Neural cell (in vitro differentiated cells): ENCODE measurements around the gene ZMYM1. TPM values are rescaled to one million over a fixed set of nuclear protein-coding genes. Genes with fewer than 3 reads are reported as not detected.

ENCODE experiments used
- H2AFZ ChIP-seq: fragments of 200-600, 300-800 bp; sonication (generic), shearing (Covaris generic); 2 replicates; pipeline ENCODE4 v1.6.0; 2014; ENCODE audit warnings: low read depth, mild to moderate bottlenecking, antibody characterized with exemption, low read length, moderate library complexity
- H3F3A ChIP-seq: fragments of 200-600 bp; shearing (Covaris generic); 2 replicates; pipeline ENCODE4 v1.6.1; 2016; ENCODE audit warnings: mild to moderate bottlenecking, moderate library complexity, mixed read lengths, antibody characterized with exemption, low read length; ENCODE audit not compliant: insufficient read depth, poor library complexity, severe bottlenecking
- H3K27ac ChIP-seq: fragments of 200-600, 300-800 bp; sonication (generic), shearing (Covaris generic); 2 replicates; pipeline ENCODE4 v1.5.1; 2014; ENCODE audit warnings: mild to moderate bottlenecking, low read length, moderate library complexity
- H3K27me3 ChIP-seq: fragments of 300-800, 200-600 bp; sonication (generic), shearing (Covaris generic); 2 replicates; pipeline ENCODE4 v1.6.0; 2014; ENCODE audit warnings: mild to moderate bottlenecking, low read depth, low read length, moderate library complexity; ENCODE audit not compliant: insufficient read depth
- H3K36me3 ChIP-seq: fragments of 300-800, 200-600 bp; sonication (generic), shearing (Covaris generic); 2 replicates; pipeline ENCODE4 v1.5.1; 2014; ENCODE audit warnings: mild to moderate bottlenecking, antibody characterized with exemption, low read length, moderate library complexity; ENCODE audit not compliant: insufficient read depth
- H3K4me2 ChIP-seq: fragments of 300-800, 200-600 bp; sonication (generic), shearing (Covaris generic); 2 replicates; pipeline ENCODE4 v1.6.0; 2014; ENCODE audit warnings: mild to moderate bottlenecking, low read length
- H3K4me3 ChIP-seq: fragments of 300-800, 200-600 bp; sonication (generic), shearing (Covaris generic); 2 replicates; pipeline ENCODE4 v1.5.1; 2014; ENCODE audit warnings: mild to moderate bottlenecking, low read length, moderate library complexity
- H3K79me2 ChIP-seq: fragments of 200-600 bp; shearing (Covaris generic); replicated peaks from 2 replicates; pipeline ENCODE4 v1.6.0; 2014; ENCODE audit warnings: mild to moderate bottlenecking, low read length, moderate library complexity; ENCODE audit not compliant: insufficient read depth
- H3K9ac ChIP-seq: fragments of 300-800, 200-600 bp; sonication (generic), shearing (Covaris generic); 2 replicates; pipeline ENCODE4 v1.6.1; 2016; ENCODE audit warnings: mild to moderate bottlenecking, low read length, mixed read lengths
- H3K9me2 ChIP-seq: fragments of 200-600 bp; shearing (Covaris generic); 2 replicates; pipeline ENCODE4 v1.6.1; 2016; ENCODE audit warnings: mild to moderate bottlenecking, low read length, mixed read lengths; ENCODE audit not compliant: insufficient read depth
- H3K9me3 ChIP-seq: fragments of 200-600, 300-800 bp; sonication (generic), shearing (Covaris generic); 2 replicates; pipeline ENCODE4 v1.6.1; 2016; ENCODE audit warnings: mild to moderate bottlenecking, mixed run types, low read length, moderate library complexity, mixed read lengths
- H4K20me1 ChIP-seq: fragments of 200-600 bp; shearing (Covaris generic); 2 replicates; pipeline ENCODE4 v1.6.1; 2016; ENCODE audit warnings: mild to moderate bottlenecking, mixed run types; ENCODE audit not compliant: insufficient read depth
- CTCF ChIP-seq: fragments of 450-650 bp; IDR thresholded peaks from 2 replicates; pipeline ENCODE4 v1.5.1; 2014; ENCODE audit warnings: antibody characterized with exemption, mild to moderate bottlenecking, moderate library complexity; ENCODE audit not compliant: poor library complexity, severe bottlenecking
- EP300 ChIP-seq: fragments of 450-650 bp; conservative IDR thresholded peaks from 2 replicates; pipeline ENCODE4 v1.6.1; 2014; ENCODE audit warnings: antibody characterized with exemption, mild to moderate bottlenecking, moderate library complexity; ENCODE audit not compliant: poor library complexity, severe bottlenecking
- EZH2 ChIP-seq: fragments of 200-600, 300-800 bp; shearing (Covaris generic), sonication (generic); IDR thresholded peaks from 2 replicates; pipeline ENCODE4 v1.6.1; 2014; ENCODE audit warnings: antibody characterized with exemption, low read length, borderline replicate concordance, mild to moderate bottlenecking; ENCODE audit not compliant: insufficient read depth, poor library complexity, severe bottlenecking
- MXI1 ChIP-seq: fragments of 450-650 bp; conservative IDR thresholded peaks from 2 replicates; pipeline ENCODE4 v1.6.1; 2014; ENCODE audit warnings: antibody characterized with exemption, mild to moderate bottlenecking; ENCODE audit not compliant: poor library complexity, severe bottlenecking
- POLR2AphosphoS5 ChIP-seq: IDR thresholded peaks from 2 replicates; pipeline ENCODE4 v1.6.1; 2012
- RAD21 ChIP-seq: fragments of 450-650 bp; conservative IDR thresholded peaks from 2 replicates; pipeline ENCODE4 v1.6.1; 2014; ENCODE audit warnings: antibody characterized with exemption, mild to moderate bottlenecking, moderate library complexity
- REST ChIP-seq: IDR thresholded peaks from 2 replicates; pipeline ENCODE4 v1.6.1; 2012; ENCODE audit warnings: borderline replicate concordance
- SMC3 ChIP-seq: fragments of 450-650 bp; conservative IDR thresholded peaks from 2 replicates; pipeline ENCODE4 v1.6.1; 2014; ENCODE audit warnings: antibody characterized with exemption, mild to moderate bottlenecking, moderate library complexity; ENCODE audit not compliant: poor library complexity
- TAF1 ChIP-seq: IDR thresholded peaks from 2 replicates; pipeline ENCODE4 v1.6.1; 2012; ENCODE audit warnings: low read depth
- polyA plus RNA-seq: library from polyadenylated mRNA; depleted of rRNA; stranded (reverse); fragments of >200 nt; gene quantifications from 2 replicates; pipeline ENCODE4 v1.2.3, GENCODE V29; 2014

ZMYM1 gene
- polyA plus RNA-seq, 1 donor from 2014 or later, result 14.1 TPM

- no peaks in the 10 kb centered on the region for H3F3A ChIP-seq
- peak overlapping the region; percentile 87 for H3K4me3 ChIP-seq
- H3K4me2 ChIP-seq, result peak overlapping the region; percentile 99
- H4K20me1 ChIP-seq, result no peaks in the 10 kb centered on the region
- no peak overlapping the region for H3K27ac ChIP-seq
- no peaks in the 10 kb centered on the region for H3K9me2 ChIP-seq
- H3K9me3 ChIP-seq, result peaks cover 8% of the 10 kb centered on the region
- H3K36me3 ChIP-seq, result no peaks in the 10 kb centered on the region
- peaks cover 11% of the 10 kb centered on the region for H3K79me2 ChIP-seq
- H3K27me3 ChIP-seq, result no peaks in the 10 kb centered on the region
- no peak overlapping the region for H2AFZ ChIP-seq
- H3K9ac ChIP-seq, result peak overlapping the region; percentile 78
- TF ChIP-seq EP300 (no peak), REST (no peak), SMC3 (no peak), MXI1 (no peak), EZH2 (no peak)
These were observed 48.8 kb upstream of the ZMYM1 start for GRCh38 chr1:35030338-35030737.

- Histone ChIP-seq H3K27me3 (no peaks in the 10 kb centered on the region), H2AFZ (peak overlapping the region; percentile 37), H3K4me2 (peak overlapping the region; percentile 99), H3K9ac (peak overlapping the region; percentile 78), H4K20me1 (no peaks in the 10 kb centered on the region), H3K4me3 (peak overlapping the region; percentile 87), H3K79me2 (peaks cover 11% of the 10 kb centered on the region), H3F3A (no peaks in the 10 kb centered on the region), H3K27ac (peak overlapping the region; percentile 93), H3K9me3 (peaks cover 8% of the 10 kb centered on the region), H3K36me3 (no peaks in the 10 kb centered on the region), H3K9me2 (no peaks in the 10 kb centered on the region)
- TF ChIP-seq RAD21 (no peak), EP300 (no peak), EZH2 (no peak), CTCF (no peak), REST (no peak), SMC3 (no peak), POLR2AphosphoS5 (no peak), TAF1 (no peak), MXI1 (no peak)
These were observed 48.3 kb upstream of the ZMYM1 start for GRCh38 chr1:35030756-35031446.
